ENCODE data around the gene DBNDD1.

DNA sequence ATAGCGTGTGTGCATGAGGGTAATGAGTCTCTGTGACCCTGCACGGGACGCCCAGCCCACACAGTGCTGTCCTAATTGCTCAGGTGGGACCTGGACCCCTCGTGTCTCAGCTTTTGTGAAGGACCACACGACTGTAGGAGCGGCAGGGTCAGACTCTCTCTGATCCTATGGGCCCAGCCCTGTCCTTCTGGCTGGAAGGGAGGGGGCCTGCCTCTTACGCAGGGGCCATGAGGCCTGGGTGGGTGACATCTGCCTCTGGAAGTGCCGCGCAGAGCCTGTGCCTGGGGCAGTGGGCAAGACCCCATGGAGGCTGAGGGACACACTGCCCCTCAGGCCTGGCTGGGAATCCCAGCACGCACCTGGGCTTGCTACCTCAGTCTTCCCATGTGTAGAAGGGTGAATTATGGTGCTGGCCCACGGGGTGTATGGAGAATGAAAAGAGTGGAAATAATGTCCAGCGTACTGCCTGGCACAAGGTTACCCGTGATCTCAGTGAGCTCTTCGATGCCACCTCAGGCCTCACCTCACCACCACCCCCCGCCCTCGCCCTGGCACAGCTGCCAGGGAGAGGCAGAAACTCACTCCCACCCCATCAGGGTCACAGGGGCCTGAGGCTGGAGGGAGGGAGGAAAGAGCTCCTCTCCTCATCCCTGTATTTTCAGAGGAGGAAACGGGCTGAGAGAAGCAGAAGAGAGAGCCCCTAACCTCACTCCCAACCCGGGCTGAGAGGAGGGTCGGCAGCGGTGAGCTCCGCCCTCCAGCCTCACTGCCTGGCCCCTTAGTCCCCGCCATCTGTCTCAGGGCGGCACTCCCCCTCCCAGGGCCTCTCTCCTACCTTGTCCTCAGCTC, 27.1 kb upstream of the DBNDD1 start:
- TF ChIP-seq EZH2 (IDR thresholded peaks at IDR 0.05) (no peak), POLR2AphosphoS5 (IDR thresholded peaks at IDR 0.05; ENCODE audit: borderline replicate concordance, low read depth, low read length) (no peak), FOXP2 (optimal IDR thresholded peaks at IDR 0.05; ENCODE audit: control extremely low read depth, extremely low read length, insufficient read depth) (no peak)
